ENCODE data around the gene ZMYND8.

ZMYND8 gene

GRCh38 chr20:47258745-47259695 is 97.5 kb downstream of the ZMYND8 start:
- no peak for TF ChIP-seq CTCF (IDR thresholded peaks at IDR 0.05)

- TF ChIP-seq CTCF (IDR thresholded peaks at IDR 0.05), result no peak
Observed at GRCh38 chr20:47257771-47258170, 98.7 kb downstream of the ZMYND8 start.

GRCh38 chr20:47257256-47257655 is 99.2 kb downstream of the ZMYND8 start:
- TF ChIP-seq CTCF (IDR thresholded peaks at IDR 0.05), result no peak

GRCh38 chr20:47256668-47257236 is 99.7 kb downstream of the ZMYND8 start:
- no peak for TF ChIP-seq CTCF (IDR thresholded peaks at IDR 0.05)

- no peak for TF ChIP-seq CTCF (IDR thresholded peaks at IDR 0.05)
Observed at GRCh38 chr20:47253872-47254271, 102.6 kb downstream of the ZMYND8 start.

GRCh38 chr20:47252879-47253307 is 103.6 kb downstream of the ZMYND8 start:
- no peak for TF ChIP-seq CTCF (IDR thresholded peaks at IDR 0.05)

GRCh38 chr20:47251154-47252020 is 105.1 kb downstream of the ZMYND8 start:
- TF ChIP-seq CTCF (IDR thresholded peaks at IDR 0.05), result no peak
